AG20443 (cell line): ENCODE results near the gene BDNF.
"Not testable (repeated sequence)": the region's sequence is repeated elsewhere in the genome, so short reads cannot be mapped to it uniquely, and the experiment has no call there.

Experiments
- DNase-seq: peaks from one replicate; pipeline ENCODE4 v3.0.0; 2012; ENCODE audit warnings: low spot score, mixed read lengths

Gene BDNF

DNA sequence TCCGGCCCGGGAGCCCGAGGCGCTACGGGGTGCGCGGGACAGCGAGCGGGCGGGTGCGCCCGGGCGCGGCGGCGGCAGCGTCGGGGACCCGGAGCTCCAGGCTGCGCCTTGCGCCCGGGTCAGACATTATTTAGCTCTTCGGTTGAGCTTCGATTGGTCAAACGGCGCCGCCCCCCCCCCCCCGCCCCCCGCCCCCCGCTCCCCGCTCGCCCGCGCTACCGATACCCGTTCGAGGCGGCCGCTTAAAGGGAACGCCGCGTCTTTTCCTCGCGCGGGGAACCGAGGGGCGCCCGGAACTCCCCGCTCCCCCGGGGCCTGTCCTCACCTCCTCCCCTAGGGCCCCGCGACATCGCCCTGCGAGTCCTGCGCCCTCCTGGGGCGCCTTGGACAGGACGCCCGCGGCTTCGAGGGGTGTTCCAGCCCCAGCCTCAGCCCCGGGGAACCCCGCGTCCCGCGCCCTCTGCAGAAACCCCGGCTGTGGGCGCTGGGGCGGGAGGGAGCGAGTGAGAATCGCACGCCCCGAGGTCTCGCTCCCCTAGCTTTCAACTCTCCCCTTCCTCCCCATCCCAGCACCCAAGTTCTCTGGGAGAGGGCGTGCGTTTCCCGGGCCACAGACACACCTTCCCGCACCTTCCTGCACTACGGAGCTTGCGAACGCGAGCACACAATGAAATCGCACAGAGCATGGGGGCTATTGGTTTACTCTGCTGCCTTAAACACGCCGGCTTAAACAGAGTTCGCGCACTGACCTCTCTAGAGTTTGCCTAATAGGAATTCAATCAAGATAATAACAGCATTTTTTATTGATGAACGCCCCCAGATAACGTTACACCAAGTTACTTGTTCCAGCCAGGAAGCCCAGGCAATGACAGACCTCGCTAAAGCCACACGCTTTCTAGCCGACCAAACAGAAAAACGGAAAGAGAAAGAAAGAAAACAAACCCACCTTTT, at the start of gene BDNF:
TSS of gene BDNF (minus strand) at position 105 of the 951 bp plus-strand sequence. CDS start 41,891 bp downstream, outside the sequence.
- DNase-seq, result peak; percentile 84

DNA sequence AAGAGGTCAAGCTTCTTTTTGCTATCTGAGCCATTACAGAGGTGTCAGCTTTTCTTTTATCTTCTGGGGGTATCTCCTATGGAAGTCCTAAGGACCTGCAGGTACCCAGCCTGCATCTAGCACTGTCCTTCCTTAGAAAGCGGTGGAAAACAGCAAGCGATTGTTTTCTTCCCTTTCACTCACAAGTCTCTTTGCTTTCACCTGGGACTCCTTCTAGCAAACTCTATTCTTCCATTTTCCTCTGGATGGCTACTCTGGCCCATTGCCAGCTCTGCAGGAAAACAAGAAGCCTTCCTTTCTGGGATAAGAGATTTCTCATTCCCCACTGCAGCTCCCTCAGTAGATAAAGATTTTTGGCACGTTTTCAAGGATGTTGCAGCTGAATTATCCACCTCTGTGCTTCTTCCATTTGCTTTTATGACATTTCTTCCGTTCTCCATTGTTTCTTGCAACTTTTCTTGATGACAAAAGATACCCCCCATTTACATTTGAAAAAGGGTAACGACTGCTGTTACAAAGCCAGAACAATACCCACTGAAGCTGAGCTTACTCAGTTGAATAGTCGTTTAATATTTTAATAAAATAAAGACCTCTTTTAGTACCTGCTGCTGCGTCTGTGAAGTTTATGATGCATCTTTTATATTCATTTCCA, 40.2 kb upstream of the BDNF start:
- no peak for DNase-seq

DNA sequence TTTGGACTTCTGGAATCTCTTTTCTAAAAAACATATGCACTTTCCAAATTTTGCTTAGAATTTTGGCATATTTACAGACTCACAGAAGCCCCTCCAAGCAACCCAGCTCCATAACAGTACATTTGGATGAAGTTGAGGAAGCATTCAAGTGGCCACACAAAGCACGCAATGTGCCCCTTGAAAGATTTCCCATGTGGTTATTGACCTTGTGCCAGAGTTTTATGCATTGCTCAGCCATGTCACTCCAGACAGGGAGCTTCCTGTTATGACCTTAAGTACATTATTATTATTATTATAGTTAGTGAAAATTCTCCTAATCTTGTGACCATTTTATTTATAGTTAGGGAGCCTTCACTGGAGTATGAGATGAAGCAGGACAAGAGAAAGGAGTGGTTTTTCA, 35.0 kb upstream of the BDNF start:
- no peak for DNase-seq

DNA sequence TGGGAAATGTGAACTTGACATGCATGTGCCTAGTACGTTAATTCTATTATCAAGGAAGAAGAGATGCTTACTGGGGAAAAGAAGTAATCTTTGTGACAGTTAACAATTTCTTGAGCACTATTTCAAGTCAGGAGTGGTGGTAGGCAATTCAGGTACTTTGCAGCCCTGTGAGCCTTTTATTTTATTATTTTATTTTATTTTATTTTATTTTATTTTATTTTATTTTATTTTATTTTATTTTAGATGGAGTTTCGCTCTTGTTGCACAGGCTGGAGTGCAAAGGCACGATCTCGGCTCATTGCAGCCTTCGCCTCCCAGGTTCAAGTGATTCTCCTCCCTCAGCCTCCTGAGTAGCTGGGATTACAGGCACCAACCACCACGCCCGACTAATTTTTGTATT, 31.5 kb upstream of the BDNF start:
- DNase-seq, result not testable (repeated sequence)

DNA sequence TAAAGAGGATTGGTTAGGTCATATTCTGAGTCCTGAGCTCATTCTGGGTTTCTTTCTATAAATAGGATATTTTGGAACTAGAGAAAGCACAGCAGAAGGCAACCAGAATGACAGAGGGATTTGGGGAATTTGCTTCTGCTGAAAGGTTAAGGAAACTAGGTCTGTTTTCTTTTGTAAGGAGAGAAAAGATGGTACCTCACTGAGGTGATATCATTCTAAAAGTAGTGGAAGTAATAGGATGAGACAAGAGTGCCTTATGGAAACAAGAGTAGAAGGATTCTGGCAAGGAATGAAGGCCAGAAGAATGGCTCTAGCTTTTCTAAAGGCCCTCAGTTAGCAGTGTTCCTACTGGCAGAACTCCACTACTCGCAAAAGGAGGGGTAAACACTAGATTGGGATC, 26.7 kb upstream of the BDNF start:
- no peak for DNase-seq

DNA sequence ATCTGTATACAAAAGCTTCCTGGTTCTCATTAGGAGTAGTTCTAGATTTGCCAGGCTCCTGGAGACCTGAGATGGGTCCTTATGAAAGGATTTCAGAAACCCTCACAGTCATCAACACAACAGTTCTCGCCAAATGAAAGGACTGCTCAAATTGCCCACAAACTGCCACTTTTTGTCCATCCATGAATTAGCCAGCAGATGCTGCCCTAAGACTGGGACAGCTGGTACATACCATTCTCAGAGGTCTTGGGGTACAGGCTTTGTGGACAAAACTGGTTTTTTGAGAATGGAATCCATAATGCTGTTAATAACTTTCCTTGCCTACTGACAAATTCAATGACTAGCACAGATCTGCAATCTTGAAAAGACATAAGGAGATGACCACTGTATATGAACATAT, 23.4 kb upstream of the BDNF start:
- no peak for DNase-seq

DNA sequence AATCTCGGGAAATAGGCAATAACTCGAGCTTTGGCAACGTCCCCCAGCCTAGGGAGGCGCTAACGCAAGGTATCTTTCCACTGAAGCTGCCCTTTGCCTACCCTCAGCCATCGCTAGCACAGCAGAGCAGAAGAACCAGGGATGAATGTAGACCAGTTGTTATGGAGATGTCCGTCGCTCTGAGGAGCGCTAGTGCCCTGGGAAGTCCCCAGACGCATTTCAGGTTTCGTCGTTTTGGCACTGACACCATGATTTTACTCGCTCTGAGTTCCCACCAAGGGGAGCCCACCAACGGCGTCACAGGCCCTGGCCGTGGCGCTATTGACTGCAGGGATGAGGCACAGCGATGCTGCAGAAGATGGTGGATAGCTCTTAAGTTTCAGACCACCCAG, 22.7 kb upstream of the BDNF start:
- peak; percentile 52 for DNase-seq

DNA sequence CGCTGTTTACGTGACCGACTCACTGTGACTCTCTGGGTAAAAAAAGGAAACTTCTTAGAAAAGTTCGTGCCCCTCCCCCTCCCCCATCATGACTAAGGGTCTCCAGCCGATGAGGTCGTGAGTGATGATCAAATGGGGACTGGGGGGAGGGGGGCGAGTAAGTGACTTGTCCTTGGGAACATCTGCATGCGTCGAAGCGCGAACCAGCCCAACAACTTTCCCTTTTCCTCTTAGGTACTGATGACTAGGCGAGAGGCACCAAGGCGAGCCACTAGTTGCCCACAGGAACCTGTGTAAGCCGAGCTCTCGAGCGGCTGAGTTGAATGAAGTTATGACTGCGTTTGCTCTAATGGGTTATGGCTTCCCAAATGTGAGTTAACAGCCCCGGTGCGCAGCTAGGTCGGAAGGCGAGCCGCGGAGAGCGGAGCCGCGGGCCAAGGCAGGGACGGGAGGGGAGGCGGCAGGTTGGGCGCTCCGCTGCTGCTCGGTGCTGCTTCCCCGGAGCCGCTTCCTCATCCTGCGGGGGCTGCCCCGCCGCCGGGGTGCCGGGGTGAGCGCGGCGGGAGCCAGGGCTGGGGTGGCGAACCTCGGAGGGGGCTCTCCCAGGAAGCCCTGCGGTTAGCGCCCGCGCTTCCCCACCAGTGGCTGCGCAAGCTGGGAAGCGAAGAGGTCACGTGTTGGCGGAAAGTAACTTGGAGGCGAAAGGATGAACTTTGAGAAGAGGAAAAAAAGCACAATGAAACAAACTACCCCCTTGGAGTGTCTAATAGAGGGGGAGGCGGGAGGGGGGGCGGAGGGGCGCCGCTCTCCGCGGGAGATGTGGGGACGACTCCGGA, 22.1 kb upstream of the BDNF start:
- DNase-seq, result peak; percentile 56

DNA sequence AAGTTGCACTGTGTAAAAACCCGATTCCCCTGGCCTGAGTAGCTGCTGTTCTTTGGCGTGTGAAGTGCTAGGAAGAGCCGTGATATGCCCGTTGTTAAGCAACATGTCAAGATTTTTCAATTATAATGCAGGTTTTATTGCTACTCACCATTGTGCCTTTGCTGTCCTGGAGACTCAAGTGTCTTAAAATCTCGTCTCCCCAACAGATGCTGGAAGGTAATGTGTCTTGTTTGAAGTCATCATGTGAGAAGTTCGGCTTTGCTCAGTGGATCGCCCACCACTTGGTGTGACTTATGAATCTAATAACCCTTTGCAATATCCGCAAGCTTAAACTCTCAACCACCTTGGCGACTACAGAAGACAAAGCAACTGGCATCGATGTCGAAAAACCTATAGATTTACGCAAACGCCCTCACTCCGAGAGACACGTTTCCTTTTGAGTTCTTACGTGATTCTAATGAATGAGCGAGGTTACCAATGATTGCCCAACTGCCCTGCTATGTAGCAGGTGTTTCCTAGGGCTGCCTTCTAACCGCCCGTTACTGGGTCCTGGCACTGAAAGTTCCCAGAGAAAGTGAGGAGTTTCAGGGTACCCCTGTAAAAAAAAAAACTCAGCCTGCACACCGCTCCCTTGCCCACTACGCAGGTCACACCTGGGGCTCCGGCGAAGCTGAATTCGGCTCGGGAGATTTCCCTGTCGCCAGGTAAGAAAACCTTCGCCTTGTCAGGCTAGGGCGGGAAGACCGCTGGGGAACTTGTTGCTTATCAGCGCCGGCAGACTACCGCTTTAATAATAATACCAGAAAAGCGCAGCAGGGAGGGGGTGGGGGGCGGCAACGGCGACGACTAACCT, 21.2 kb upstream of the BDNF start:
- DNase-seq, result no peak

DNA sequence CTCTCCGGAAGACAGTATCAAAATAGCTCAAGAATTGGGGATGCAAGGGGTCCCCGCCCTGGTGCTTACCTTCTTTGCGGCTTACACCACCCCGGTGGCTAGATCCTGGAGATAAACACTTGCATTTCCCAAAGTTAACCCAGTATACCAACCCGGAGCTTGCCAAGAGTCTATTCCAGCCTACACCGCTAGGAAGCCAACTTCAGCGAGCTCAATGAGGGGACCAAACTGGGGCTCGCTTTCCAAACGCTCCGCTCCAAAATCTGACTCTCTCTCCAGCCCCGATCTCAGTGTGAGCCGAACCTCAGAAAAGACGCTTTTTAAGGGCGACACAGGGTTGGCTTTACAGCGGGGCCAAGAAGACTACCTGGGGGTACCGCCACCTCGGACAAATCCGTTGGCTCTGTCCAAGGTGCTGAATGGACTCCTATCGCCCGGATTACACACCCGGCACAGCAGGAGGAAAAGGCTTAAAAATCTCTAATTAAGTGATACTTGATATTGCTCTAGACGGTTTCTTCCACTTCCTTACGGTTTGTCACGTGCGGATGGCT, 20.1 kb upstream of the BDNF start:
- peak; percentile 71 for DNase-seq

DNA sequence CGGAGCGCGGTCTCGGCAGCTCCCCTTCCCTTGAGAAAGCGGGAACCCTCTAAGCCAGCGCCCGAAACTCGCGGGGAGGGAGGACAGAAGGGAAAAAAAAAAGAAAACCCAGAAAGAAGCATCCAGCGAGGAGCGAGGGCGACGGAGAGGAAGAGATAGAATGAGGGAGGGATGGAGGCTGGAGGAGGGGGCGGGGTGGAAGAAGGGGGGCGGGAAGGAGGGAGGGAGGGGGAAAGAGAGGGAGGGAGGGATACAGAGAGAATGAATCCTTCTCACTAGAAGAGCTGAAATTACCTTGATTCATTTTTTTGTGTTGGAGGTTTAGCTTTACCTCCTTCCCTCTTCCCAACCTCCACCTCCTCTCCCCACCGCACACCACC, 19.3 kb upstream of the BDNF start:
- DNase-seq, result no peak

DNA sequence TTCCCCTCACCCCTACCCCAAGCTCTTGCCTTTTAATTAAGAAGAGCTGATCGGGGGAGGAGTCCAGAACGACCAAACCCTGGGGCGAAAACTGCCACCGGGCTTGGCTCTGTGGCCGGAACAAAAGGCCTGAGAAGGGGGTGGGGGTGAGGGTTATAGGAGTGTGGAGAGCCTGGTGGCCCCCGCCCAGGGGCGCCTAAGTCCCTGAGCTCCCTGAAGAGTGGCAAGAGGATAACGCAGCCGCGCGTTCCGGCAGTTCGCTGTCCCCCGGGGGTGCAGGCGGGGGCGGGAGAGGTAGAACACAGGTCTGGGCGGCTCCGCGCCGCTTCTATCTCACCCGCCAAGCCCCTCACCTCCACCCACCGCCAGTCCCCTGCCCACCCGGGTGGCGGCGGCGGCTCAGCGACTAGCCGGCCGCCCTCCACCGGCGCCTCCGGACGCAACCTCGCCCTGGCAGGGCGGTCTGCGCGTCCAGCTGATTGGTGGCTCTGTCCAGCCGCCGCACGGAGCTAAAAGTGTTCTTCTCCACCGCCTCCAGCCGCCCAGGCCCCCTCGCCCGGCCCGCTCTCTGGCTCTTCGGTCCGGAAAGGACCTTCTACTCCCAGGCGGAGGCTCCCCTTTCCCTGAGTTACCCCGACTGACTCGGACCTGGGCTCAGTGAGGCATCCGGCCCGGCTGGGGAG, 18.7 kb upstream of the BDNF start:
- DNase-seq, result peak; percentile 80

DNA sequence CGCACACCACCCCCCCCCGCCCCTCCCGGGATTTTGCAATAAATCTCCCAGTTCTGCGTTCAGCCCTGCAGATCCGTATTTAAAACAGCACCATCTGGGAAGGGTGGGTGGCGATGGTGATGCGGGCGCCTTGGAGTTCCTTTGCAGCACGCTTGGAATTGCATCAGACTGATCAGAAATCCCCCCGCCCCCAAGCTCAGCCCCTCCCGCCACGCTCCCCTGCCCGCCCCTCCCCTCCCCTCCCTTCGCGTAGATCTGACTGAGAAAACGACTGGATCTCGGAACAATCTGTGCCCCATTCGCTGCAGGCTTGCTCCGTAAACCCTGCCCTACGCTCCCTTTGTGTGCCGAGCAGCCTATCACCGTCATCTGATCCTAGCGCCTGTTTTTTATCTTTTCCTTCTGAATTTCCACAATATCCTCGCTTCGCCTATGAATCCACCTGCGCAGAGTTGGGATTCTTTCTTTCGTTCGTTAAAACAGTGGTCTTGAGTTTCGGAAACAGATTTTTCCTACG, 18.1 kb upstream of the BDNF start:
- DNase-seq, result peak; percentile 87

DNA sequence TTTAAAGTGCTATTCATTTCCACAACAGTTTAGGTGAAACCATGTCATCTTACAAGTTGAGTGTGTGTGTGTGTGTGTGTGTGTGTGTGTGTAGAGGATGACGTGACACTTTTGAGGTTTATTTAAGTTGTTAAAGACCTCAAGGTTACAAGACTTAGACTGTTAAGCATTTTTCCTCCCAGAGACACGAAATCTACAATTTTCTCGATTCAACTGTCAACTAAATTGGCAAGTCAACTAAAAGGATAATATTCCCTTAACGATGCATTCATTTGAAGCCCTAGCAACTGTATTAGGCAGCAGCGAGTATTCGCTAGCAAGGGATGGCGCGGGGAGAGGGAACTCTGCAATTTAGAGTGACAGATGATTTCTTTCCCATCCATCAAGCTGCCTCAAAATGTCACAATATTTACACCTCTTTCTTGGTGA, 17.6 kb upstream of the BDNF start:
- no peak for DNase-seq

DNA sequence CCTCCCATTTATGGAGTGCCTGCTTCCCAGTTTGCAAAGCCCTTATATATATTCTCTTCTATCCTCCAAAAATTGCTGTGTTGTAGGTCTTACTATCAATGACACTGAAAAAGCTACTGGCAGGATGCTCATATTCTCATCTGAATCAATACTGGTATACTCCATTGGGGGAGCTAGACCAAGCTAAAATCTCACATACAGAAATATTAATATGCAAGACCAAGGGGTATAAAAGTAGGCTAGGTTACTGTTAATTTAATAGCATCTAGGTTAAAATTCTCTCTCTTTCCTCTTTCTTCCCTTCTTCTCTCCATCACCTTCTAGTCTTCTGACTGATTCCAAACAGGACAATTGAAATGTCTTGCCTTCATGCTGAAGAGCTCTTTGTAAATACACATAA, 17.1 kb upstream of the BDNF start:
- no peak for DNase-seq

DNA sequence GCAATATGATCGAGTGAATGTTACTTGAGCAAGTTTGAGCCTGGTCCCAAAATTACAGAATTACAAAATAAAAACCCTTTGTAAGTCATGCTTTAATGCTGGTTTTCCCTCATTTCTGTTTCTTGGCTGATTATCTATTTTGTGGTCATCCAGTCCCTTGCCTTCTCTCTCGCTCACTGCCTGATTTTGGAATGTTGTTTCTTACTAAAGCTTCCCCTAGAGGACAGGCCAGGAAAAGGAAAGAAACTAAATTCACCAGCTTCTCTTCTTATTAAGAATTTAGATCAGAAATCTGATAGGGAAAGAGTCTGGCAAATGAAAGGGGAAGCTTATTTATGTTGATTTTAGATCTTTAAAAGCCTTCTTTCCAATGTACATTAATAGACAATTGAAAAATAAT, 16.6 kb upstream of the BDNF start:
- DNase-seq, result peak; percentile 62

DNA sequence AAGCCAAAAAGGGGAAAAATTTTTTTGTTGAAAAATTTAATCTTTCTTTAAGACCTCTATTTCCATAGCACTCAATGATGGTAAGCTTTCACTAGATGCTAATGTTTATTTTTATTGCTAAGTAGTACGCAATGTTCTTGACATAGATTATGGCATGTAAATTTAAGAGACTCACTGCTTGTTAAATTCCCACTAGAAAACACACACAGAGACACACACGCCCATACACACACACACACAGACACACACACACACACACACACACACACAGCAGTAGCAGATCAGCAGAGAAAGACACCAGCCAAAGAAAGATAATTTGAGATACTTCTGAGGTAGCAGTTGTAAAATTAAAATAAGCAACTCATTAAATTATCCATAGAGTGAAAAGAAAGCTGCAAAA, 16.0 kb upstream of the BDNF start:
- no peak for DNase-seq

DNA sequence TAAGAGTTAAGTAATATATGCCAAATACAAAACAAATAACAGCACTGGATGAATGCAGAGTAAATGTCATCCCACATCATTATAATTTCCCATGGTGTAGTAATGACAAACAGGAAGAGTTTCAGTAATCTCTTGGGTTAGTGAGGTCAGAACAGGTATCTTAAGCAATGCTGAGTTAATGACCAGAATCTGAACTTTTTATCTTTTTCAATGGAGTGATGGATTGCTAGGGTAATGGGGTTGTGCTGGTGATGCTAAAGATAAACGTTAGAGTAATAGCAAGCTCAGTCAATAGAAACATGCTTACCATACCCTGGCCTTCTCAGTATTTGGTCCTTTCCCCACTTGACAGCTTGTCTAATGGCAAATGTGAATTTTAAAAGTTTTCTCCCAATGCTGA, 11.5 kb upstream of the BDNF start:
- DNase-seq, result no peak

DNA sequence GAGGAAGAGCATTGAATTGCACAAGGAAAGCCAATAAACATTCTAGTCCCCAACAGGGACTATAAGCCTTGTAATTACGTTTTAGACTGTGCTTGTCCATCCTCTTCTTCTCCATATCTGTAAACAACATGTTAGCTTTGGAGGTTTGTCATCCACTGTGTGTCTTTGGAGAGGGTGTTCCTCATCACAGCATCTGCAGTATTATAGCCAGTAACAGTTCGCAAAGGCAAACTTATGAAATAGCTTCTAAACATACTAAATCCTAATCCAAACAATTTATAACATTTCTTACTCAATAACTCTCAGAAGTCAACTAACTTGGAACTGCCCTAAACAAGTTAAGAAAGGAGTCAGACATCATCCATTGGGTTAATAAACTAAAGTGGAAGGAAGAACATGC, 10.3 kb upstream of the BDNF start:
- DNase-seq, result no peak

DNA sequence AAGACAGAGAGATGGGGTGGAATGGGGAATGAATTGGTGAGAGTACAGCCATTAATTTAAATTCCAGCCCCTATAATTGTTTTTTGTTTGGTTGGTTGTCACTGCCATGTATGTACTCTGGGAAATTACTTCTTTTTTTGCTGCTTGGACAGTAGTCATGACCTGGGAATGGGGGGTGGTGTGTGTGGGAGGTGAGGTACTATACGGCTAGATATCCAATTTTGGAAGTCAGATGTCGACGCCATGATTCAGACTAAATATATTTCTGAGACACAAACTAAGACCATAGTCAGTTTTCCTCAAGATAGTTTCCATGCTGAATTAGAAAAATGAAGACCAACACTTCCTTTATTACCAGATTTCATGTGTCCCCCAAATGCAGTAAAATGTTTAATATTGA, 7.4 kb upstream of the BDNF start:
- no peak for DNase-seq
